Peyer's patch (tissue), 4 donors: ENCODE data around the gene PLPP4.

Source experiments
- CTCF ChIP-seq, 6 experiments: fragments of 450-650 bp in 4 of 6; fragments of 200-600 bp in 2 of 6; sonication (generic) in 1 of 6; IDR thresholded peaks; one replicate each; pipeline ENCODE4 v1.5.1; 2017 to 2019; ENCODE audit warnings: antibody characterized with exemption in 6 of 6, mild to moderate bottlenecking in 3 of 6, moderate library complexity in 1 of 6
- POLR2A ChIP-seq, 2 donors: fragments of 450-650 bp; IDR thresholded peaks; one replicate each; pipeline ENCODE4 v1.5.1; 2017; ENCODE audit warnings: antibody characterized with exemption in 2 of 2, mild to moderate bottlenecking in 2 of 2, moderate library complexity in 2 of 2

GRCh38 chr10:120514959-120515358, 57.9 kb downstream of the PLPP4 start:
- TF ChIP-seq CTCF (IDR thresholded peaks at IDR 0.05) (no peak), POLR2A (IDR thresholded peaks at IDR 0.05) (no peak)
